A204.1 (cell line): Measurements from ENCODE around the gene C1orf21.

Source experiments
- FAIRE-seq: peaks from 2 replicates; lab custom pipeline; 2012; peaks lifted over from hg19 to GRCh38; lab: Jason Lieb, UNC

Gene C1orf21

GRCh38 chr1:184455786-184456185 is 69.0 kb downstream of the C1orf21 start:
- FAIRE-seq: no peak

GRCh38 chr1:184456189-184456588 is 69.4 kb downstream of the C1orf21 start:
- no peak for FAIRE-seq

DNA sequence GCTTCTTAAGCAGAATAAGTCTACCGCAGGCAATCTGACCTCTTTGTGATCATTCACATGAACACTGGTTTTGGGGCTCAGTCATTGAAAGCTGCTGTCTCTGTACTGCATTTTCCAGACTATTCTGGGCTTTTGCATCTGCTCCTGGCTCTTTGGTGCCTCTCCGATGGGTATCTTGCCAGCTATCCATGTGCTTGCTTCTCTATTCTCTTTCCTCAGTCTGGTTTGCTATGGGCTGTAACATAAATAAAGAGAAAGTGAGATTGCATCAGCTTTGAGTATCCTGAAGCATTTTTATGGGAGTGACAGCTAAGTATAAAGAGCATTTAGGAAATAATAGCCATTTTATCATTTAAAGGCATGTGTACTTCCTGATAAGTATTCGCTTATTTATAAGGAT is 70.7 kb downstream of the C1orf21 start:
- FAIRE-seq: no peak

GRCh38 chr1:184461321-184461720 is 74.5 kb downstream of the C1orf21 start:
- no peak for FAIRE-seq

GRCh38 chr1:184462155-184462554 is 75.3 kb downstream of the C1orf21 start:
- FAIRE-seq: no peak

DNA sequence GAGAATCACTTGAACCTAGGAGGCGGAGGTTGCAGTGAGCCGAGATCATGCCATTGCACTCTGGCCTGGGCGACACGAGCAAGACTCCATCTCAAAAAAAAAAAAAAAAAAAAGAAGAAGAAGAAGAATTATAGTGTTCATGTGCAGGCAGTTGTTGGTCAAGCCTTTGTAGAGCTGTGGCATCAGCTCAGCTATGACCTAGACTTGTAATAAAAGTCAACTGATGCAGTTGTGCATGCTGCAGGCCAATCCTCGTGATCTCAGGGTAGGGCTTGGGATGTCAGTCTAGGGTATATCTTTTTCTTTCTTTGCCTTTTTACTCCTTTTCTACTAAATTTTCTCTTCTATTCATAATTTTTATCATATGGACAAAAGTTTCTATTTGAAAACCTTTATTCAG is 76.2 kb downstream of the C1orf21 start:
- no peak for FAIRE-seq

- no peak for FAIRE-seq
These were observed 76.9 kb downstream of the C1orf21 start for GRCh38 chr1:184463680-184464079.

DNA sequence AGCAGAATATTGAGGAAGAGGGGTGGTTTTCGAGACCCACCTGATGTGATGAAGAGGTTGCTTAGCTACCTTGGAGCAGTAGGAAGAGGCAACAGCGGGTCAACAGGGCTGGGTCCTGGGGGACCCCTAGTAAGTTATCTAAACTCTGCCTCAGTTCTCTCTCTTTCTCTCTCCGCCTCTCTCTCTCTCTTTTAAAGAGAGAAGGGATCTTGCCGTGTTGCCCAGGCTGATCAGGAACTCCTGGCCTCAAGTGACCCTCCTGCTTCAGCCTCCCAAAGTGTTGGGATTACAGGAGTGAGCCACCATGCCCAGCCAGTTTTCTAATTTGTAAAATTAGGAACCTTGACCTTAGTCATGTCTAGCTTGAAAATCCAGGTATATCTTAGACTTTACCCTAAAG is 77.9 kb downstream of the C1orf21 start:
- no peak for FAIRE-seq

GRCh38 chr1:184465489-184466146 is 78.8 kb downstream of the C1orf21 start:
- no peak for FAIRE-seq

DNA sequence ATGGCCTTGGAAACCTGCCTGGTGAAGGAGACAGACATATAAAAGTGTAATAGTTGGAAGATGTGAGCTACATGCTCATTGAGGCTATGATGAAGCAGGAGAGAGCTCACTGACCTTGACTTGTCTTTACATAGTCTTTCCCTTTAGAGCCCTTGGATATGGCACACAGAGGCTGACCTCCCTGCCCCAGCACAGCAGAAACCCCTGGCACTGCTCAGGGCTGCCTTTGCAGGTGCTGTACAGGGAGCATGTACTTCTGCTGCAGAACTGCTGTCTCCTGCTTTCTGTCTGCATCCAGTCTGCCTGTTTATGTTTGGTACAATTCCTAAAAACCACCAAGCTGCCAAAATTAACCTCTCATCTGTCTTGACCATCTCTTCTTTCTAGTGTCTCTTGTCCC is 80.5 kb downstream of the C1orf21 start:
- FAIRE-seq: no peak

GRCh38 chr1:184469396-184469795 is 82.6 kb downstream of the C1orf21 start:
- FAIRE-seq: no peak

GRCh38 chr1:184471686-184472085 is 84.9 kb downstream of the C1orf21 start:
- FAIRE-seq: no peak

DNA sequence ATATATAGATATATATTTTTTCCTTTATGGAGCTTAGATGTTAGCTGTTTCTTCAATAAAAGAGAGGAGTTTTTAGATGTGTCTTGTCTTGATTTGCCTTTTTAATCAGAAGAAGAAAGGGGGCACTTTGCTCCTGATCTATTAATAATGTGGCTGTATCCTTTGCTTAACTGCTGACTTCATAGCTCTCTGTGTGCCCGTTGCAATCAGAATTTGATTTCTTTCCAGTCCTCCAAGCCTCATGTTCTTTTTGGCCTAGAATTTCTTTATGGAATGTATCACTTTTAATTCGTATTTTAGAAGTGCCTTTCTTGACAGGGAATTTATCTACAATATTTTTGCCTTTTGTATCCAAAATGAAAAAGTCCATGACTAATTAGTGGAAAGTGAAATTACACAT is 85.3 kb downstream of the C1orf21 start:
- no peak for FAIRE-seq

- FAIRE-seq: no peak
These were observed 86.5 kb downstream of the C1orf21 start for GRCh38 chr1:184473176-184473966.

DNA sequence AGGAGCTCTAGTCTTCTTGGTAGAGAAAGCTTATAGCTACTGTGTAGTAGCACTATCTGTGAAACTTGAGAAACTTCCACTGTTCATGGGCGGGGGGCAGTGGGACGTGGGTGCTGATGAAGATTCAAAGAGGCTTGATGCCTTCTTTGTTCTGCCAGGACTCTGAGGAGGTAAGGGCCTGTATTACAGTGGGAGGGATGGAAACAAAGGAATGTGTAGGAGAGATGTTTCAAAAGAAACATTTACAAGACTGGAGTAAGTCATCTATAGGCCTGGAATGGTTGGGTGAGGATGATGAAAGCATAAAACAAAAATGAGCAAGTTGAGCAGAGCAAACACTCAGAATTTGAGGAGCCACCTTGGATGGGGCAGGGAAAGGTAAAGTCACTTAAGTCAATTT is 89.4 kb downstream of the C1orf21 start:
- FAIRE-seq: no peak

- no peak for FAIRE-seq
These were observed 92.8 kb downstream of the C1orf21 start for GRCh38 chr1:184479435-184480167.

- no peak for FAIRE-seq
These were observed 93.9 kb downstream of the C1orf21 start for GRCh38 chr1:184480736-184481135.

- no peak for FAIRE-seq
These were observed 95.3 kb downstream of the C1orf21 start for GRCh38 chr1:184482136-184482535.

- no peak for FAIRE-seq
These were observed 96.4 kb downstream of the C1orf21 start for GRCh38 chr1:184483101-184483683.

DNA sequence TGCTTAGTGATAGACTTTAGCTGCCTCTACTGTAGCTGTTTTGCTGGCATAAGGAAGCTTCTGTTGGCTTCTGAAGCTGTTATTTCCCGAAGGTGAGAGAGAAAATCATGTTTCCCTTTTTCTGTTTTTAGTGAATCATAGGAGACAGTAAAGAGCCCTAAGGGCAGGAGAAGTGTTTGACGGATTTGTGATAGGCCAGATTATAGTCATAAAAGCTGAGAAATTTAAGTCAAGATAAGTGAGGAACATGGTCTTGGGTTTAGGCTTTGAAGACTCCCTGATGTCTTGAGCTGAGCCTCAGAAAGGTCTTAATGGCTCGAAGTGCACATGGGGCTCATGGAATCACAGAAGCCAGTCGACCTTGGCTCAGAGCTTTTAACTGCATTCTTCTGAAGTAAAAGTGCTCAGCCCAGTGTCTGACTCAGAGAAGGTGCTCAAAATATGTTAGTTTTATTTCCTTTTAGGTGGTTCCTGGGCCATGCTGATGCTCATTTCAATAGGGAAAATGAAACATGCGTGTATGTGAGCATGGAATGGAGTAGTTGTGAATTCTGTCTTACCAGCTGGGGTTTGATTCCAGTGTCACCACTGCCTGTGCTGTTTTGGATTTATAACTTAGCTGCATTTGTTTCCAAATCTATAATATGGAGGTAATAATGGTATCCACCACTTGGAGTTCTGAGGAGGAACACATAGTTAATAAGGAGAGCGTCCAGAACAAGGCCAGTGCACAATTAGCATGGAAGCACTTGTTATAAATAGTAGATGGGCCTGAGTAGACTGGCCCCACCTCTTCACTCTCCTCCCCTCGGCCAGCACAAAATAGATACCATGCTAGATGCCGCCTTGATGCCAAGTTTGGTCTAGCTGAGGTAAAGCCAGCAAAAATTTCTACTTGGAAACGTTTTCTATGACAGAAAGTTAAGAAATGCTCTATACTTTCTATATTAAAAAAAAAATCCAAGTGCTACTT is 99.2 kb downstream of the C1orf21 start:
- no peak for FAIRE-seq

DNA sequence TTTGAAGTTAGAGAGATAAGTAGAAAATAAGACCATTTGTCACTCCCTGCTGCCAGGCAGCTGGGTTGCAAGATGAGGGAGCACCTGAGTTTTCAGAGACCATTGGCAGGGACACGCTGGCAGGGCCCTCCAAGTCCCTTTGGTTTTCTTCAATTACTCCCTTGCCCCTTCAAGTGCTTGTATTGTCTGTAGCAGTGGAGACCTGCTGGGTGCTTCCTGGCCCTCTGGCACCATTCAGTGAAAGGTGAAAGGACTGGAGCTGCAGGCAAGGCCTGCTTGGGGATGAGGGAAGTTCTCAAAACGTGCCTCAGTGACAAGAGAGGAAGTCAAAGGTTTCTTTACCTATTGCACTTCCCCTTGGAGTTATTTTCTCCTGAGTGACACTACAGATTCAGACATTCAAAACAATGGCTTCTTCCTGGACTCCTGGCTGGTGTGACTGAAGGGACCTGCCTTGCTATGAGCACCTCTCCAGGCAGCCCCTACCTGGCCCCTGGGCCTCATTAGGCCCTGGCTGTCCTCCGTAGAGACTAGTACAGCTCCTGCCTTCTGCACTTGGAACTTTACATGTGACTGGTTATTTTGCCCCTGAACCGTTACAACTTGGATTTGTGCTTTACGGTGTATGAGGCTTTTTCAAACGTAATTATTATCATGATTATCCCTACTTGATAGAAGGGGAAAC is 100.1 kb downstream of the C1orf21 start:
- no peak for FAIRE-seq
